EL (cell line): ENCODE data around the gene KIAA1217.
"Not testable (repeated sequence)": the region's sequence is repeated elsewhere in the genome, so short reads cannot be mapped to it uniquely, and the experiment has no call there.

ENCODE experiments used
- DNase-seq: peaks from one replicate; pipeline ENCODE4 v3.0.0-alpha.2; 2016

Gene KIAA1217

DNA sequence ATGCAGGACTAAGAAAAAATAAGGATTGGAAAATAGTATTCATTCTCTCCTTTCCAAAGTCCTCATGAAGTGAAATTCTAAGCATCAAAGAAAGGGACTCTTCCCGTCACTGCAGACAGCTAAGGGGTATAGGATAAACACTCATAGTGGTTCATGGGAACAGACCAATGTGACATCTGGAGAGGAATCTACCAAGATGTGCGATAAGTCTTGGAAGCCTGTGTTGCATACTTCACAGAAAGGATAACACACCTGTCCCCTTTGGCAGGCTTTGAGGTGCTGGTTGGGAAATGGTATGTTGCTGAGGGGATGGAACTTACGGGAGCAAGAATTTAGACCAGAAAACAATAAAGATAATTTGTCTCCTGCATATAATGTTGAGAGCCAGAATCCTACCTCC lies 266.7 kb downstream of the KIAA1217 start:
- no peak for DNase-seq

DNA sequence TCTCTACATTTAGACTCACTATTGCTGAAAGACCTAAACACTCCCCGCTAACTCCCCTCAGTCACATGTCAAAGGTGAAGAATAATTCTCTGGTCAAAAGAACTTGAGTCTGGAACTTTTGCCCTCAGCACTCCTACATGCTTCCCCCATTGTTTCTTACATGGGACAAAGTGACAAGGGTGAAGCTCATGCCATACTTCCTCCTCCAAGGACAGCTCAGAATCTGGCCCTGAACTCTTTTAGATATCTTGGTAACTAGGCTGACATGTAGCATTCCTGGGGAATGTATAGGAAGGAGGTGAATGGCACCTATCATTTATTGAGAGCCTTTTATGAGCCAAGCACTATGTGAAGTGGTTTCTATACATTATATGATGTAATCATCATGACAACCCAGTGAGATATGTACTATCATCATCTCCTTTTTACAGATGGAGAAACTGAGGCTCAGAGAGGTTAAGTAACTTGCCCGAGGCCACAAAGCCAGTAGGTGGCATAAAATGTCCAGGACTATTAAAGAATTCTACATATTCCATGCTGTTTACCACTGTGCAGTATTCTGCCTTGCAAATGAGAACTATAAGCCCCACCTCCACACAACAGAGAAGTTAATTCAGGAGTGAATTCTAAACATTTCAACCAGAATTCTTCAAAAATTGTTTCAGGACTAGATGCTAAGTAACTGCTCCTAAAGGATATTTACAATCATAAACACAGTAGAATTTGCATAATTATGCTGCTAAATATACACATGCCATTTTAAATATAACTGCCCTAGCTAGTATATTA lies 268.2 kb downstream of the KIAA1217 start:
- no peak for DNase-seq

DNA sequence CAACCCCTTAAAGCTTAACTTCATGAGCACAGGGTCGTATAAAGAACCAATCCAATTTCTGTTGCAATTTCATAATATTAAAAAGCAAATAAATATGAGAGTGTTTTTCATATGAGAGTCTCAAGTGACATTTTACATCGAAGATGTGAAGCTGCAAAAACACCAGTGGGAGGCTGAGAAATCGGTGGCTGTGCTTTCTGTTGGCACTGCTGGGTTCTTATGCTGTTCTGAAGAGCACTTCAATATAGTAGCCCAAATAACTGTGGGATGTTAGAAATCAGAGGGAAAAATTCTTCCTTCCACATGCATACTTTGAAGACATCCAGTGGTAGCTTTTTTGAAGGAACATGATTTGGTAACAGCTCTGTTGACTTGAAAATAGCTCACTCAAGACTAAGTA lies 269.0 kb downstream of the KIAA1217 start:
- DNase-seq, result no peak

DNA sequence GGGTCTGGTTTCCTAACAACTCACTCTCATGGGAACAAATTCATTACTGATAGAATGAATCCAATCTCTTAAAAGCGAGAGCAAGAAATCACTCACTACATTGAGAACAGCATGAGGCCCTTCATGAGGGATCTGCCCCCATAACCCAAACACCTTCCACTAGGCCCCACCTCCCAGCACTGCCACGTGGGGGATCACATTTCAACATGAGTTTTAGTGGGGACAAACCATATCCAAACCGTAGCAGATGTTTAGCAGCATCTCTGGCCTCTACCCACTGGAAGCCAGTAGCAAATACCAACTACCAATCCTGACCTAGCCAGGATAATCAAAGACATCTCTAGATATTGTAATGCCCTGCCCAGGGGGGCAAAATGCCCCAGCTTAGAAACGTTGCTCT lies 270.9 kb downstream of the KIAA1217 start:
- no peak for DNase-seq

DNA sequence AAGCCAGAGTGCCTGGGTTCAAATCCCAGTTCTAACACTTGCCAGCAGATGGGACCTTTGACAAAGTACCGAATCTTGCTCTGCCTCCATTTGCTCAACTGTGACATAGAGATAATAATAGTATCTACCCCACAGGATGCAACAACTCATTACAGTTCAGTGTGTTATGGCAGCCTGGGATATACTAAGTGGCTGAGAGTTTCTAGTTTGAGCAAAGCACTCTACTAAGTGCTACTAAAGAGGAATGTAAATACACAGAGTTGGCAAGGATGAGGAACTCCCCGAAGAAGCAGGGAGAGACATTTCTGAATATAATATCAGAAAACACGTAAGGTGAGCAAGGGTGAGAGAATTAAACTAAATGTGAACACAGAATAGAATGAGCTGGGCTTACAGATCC lies 271.5 kb downstream of the KIAA1217 start:
- no peak for DNase-seq

DNA sequence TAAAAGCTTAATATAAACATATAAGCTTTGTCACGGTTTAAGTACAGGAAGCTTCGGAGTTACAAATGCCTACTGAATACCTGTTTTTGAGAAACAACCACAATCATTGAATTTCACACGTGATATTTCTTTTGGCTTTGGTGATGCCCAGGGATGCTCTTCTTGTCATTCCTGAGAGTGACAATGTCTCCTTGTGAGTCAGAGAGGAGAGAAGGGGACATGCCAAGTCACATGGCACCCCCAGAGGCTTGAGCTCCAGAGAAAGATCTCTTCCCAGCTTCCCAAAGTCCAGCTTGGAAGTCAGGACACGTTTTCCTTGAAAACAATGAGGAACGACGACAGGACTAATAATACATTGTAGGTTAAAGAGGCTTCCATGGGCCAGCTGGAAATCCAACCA lies 272.3 kb downstream of the KIAA1217 start:
- no peak for DNase-seq

DNA sequence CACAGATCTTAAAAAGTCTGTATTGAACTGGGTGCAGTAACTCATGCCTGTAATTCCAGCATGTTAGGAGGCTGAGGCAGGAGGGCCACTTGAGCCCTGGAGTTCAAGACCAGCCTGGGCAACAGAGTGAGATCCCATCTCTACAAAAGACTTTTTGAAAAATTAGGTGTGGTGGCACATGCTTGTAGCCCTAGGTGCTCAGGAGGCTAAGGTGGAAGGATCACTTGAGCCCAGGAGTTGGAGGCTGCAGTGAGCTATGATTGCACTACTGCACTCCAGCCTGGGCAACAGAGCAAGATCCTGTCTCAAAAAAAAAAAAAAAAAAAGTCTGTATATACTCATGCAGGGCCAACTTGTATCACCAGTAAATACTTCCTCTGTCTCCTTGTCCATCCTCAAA lies 273.8 kb downstream of the KIAA1217 start:
- not testable (repeated sequence) for DNase-seq

DNA sequence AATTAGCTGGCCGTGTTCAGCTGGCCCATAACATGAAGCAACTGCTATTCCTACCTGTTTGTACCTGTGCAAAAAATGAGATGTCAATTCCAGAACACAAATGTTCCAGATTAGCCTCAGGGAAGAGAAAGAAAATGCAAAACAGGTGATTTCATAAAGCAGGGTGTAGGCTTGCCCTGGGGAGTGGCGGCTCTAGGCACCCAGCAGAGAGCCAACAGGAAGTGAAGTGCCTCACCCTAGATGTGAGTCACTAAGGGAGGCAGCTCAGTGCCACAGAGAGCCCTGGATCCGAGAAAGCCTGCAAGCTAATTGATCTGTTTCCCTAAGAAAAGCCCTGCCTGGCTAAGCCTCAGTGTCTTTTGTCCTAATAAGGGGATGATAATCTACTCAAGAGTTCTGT lies 274.8 kb downstream of the KIAA1217 start:
- peak; percentile 84 for DNase-seq

DNA sequence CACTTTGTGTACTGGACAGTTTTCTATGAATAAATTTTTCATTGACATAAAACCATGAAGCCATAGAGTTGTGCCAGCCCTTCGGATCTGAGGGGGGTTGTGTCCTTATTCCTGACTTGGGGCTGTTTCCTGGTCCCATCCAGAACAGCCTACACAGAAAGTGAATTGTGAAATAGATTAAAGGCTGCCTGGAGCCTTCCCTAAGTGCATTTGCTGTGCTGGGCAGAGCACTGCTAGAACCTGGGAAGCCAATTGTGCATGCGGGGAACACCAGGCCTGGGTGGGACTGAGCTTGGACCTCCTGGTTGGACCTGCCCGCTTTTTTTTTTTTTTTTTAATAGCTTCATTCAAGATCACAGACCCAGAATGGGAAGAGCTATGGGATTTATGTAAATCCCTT lies 275.8 kb downstream of the KIAA1217 start:
- no peak for DNase-seq

DNA sequence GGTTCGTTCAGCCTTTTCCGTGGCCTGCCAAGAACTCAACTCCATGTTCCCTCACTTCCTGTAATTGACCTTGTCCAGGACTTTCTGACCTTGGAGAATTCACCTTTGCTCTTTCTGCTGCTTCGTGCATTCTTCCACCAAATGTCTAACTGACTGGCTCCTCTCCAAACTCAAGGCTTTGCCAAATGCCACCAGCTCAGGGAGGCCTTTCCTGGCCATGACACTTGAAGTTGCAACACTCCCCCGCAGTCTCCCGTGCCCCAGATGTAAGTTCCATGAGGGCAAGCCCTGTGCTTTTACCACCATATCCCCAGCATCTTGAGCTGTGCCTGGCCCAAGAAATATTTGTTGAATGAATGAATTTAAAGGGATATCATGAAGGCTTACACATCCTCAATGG lies 276.4 kb downstream of the KIAA1217 start:
- DNase-seq, result no peak

DNA sequence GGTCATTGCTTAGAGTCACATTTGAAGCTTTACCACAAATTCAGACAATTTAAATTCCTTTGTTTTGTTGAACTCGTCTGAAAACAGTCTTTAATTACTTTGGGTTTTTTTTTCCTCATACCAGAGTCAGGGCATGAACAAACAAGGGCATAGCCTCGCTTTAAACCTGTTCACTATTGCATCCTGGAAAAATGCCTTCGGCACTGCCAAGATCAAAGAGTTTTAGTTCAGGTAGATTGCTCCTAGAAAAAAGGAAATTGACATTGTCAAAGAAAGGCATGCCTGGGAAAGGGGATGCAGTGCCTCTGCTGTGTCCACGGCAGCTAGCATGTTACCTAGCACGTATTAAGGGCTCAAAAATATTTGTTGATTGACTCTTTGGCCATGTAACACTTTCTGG lies 279.7 kb downstream of the KIAA1217 start:
- no peak for DNase-seq

DNA sequence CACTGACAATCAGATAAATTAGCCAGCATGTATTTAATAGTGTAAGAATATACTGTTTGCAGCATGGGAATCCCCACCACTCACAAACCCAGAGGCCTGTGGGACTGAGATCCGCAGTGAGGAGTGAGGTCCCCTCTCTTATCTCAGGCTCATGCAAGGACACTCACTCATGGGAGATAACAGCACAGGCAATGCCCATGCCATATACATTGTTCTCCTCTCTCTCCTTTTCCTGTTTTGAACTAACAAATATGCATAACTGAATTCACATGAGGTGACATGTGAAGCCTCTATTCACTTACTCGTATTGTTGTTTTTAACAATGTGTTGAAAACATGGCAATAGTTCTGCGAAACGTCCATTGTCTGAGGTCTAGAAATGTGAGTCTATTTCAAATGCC lies 284.2 kb downstream of the KIAA1217 start:
- no peak for DNase-seq

DNA sequence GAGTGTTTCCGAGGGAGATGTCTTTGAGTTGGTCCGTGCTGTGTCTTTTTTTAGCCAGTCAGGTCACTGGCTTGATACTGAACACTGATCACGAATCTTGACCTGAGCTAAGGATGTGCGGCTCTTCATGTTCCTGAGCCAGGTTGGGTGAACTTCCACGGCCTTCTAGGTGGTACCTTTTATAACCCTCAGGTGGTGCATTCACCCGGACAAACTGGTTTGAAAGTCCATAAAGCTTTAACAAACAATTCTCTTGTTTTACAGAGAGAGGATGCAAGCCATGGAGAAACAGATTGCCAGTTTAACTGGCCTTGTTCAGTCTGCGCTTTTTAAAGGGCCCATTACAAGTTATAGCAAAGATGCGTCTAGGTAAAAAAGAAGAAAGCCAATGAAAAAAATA lies 285.3 kb downstream of the KIAA1217 start:
- DNase-seq, result no peak

DNA sequence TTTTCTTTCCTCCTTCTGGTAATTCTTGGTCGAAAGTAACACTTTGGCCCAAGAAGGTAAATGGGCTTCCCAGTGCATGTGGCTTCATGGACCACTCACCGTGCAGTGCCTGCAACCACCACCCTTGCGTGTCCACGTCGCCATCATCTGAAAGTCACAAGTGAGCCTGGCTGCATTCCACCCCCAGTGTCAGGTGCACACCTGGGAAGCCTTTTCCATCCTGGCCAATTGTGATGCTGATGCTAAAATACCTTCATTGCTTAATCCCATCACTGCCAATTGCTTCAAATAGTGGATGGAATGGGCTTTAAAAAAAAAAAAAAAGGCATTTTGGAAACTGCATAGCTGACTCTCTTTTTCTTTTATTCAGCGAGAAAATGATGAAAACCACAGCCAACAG lies 285.8 kb downstream of the KIAA1217 start:
- DNase-seq, result no peak

DNA sequence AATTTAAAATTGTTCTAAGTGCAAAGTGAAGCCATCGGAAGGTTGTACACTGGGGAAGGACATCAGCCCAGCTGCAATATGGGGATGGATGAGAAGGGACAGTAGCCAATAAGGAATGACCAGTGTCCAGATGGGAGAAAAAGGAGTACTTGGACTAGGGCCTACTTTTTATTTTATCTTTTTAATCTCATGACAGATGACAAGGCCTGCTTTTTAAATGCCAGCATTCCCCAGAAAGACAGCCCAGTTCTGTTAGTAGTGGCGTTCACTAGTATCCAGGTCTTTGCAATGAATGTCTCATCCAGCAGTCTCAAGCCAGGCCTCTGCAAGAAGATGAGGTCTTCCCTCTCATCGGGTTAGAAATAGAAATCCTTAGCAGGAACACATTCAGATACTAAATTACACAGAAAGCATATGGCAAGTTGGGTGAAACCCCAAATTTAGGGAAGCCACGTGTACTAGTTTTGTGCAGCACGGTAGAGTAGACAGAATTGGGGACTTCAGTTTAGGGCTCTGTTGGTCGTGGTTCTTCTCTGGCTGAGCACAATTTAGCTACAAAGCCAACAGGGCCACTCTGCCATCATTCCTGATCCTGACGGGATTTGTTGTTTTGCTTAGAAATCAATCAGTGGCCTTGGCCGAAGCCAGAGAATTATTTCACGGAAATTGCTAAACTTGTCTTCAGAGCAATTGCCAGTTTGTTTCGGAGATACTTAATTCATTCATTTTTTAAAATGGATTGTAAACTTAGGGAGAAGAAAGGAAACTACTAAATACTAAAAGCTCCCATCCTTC lies 286.9 kb downstream of the KIAA1217 start:
- DNase-seq, result no peak

DNA sequence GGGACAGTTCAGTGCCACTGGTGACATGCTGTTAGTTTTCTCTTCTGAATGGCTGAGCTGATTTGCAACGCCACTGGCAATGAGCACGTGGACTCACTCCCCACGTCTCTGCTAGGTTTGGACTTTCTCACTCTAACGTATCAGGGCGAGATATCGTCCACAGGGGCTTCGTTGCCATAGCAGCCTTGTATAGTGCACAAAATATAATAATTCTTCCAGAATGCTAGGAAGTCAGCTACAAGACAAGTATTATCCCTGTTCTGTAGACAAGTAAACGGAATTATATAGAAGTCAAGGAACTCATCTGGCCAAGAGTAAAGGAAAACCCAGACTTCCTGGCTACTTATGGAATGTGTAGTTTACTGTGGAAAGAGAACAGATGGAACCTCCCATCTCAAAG lies 288.0 kb downstream of the KIAA1217 start:
- DNase-seq, result no peak

DNA sequence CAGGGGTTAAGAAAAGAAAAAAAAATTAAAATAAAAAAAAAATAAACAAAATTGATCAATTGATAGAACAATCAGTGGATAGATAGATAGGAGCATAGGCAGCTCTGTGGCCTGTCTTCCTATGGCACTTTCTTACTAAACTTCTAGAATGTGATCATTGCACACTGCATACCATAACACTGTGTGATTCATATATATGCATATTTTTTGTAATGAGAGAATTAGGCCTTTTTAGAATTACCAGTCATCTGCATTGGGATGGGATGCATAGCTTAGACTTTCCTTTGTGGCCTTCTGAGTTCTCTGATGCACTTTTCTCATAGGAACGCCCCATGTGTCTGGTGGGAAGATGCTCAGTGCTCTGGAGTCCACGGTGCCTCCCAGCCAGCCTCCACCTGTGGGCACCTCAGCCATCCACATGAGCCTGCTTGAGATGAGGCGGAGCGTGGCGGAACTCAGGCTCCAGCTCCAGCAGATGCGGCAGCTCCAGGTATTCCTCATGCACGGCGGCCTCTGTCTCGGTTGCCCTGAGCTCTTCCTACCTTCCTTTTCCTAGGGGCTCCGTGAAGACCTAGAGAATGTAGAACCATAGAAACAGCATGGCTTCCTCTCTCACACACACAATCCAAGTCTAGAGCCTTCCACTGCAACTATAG lies 292.2 kb downstream of the KIAA1217 start:
- DNase-seq, result no peak

DNA sequence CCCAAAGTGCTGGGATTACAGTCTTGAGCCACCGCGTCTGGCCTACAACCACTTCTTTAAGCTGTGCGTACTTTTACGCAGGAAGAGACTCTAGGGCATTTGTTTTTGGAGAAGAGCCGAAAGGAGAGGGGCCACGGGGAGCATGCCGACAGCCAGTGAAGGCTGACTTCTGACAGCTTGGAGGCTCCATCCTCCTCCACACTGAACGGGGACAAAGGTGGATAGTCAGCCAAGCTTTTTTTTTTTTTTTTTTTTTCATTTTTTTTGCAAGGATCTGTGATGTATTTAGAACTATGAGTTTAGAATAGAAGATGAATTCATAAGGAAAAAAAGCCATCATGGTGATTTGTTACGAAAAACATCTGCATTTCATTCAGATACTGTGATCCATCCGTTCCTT lies 293.1 kb downstream of the KIAA1217 start:
- DNase-seq, result no peak

DNA sequence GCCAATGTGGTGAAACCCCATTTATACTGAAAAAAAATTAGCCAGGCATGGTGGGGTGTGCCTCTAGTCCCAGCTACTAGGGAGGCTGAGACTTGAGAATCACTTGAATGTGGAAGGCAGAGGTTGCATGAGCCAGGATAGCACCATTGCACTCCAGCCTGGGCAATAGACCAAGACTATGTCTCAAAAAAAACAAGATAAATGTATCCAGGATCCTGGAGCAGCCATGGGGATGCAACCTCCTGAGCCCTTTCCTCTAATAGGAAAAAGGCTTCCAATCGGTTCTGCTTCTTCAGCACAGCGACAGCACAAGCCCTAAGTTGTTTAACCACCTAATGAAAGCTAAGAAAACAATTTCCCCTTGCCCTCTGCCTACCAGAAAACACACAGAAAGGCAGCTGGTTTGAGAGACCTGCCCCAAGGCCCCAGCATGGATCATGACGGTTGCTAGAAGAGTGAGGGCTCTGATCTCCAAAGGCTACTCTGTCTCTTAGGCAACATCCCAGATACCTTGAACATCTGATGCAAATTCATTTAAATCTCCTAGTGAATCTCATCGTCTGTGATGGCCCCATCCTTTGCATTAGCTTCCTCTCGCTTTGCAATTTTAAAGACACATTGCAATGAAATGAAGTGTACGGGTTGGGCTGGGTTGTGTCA lies 294.0 kb downstream of the KIAA1217 start:
- DNase-seq, result no peak

DNA sequence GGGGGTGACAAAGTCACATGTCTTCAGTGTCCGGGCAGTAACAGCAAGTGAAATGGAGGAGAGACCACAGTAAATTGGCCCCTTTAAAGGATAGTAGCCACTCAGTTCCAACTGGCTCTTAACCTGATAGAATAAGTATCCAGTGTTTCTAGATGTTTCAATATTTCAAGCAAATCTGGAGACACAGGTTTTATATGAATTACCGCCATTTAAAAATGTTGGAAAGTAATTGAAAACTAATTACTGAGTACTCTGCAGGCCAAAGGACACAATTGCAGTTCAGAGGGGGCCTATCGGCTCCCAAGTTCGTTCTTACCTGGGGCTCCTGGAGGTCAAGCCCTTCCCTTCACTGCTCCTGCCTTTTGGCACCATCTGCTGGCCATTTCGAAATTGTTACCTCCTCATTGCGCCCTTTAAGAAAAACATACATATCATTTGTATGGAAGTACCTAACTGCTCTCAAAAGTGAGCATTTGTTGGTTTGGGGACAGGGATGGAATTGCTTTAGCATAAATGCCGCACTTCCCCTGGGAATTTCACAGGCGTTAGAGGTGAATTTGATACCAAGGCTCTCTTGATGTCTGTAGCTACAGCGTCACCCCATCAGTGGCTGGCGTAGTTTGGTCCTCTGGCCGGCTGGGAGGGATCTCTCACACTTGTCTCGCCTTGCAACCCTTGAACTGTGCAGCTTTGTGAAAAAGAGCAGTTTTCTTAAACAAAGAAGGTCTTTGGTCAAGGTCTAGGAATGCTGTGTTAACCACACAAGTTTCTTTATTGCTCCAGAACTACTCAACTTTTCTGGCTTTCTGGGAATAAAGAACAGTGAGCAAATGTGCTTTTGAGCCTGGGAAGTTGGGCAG lies 294.8 kb downstream of the KIAA1217 start:
- DNase-seq, result peak; percentile 53

DNA sequence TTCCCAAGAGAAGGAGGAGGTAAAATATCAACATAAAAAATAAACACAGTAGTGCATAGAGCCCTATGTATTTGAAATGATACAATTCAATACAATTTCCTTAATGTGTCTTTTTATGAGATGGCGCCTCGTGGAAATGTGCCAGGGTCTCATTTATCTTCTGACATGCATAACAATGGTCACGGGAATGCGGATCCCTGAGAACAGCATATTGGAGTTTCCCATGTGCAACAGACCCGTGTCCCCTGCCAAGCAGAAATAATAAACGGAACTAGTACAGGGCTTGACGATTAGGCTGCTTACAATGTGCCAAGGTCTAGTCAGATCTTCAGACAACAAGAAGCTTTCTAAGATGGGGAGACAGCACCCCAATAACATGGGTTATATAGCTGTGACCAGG lies 296.8 kb downstream of the KIAA1217 start:
- DNase-seq, result no peak

DNA sequence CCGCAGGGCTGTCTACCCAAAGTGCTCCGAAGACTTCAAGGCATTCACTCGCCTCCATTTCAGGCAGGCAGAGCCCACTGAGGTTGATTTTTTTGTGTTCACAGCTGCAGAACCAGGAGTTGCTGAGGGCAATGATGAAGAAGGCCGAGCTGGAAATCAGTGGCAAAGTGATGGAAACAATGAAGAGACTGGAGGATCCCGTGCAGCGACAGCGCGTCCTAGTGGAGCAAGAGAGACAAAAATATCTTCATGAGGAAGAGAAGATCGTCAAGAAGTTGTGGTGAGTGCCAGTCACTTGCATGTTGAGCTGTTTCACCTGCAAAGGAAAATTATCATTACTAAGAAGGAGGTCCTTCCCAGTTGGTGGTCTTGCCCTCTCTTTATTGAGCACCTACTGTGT lies 304.2 kb downstream of the KIAA1217 start:
- peak; percentile 44 for DNase-seq
